SHP77 treated with DMSO at 0.1 percent for 48 hours (cell line): ENCODE measurements around the gene MPP2.
"Not testable (repeated sequence)": the region's sequence is repeated elsewhere in the genome, so short reads cannot be mapped to it uniquely, and the experiment has no call there.

Source experiments
- DNase-seq: peaks from one replicate; lab custom pipeline; 2025; lab: John Stamatoyannopoulos, UW

MPP2 gene

GRCh38 chr17:43901861-43902589, 5.3 kb downstream of the MPP2 start:
- DNase-seq, result no peak

GRCh38 chr17:43900858-43901754, 6.2 kb downstream of the MPP2 start:
- DNase-seq, result no peak

DNA sequence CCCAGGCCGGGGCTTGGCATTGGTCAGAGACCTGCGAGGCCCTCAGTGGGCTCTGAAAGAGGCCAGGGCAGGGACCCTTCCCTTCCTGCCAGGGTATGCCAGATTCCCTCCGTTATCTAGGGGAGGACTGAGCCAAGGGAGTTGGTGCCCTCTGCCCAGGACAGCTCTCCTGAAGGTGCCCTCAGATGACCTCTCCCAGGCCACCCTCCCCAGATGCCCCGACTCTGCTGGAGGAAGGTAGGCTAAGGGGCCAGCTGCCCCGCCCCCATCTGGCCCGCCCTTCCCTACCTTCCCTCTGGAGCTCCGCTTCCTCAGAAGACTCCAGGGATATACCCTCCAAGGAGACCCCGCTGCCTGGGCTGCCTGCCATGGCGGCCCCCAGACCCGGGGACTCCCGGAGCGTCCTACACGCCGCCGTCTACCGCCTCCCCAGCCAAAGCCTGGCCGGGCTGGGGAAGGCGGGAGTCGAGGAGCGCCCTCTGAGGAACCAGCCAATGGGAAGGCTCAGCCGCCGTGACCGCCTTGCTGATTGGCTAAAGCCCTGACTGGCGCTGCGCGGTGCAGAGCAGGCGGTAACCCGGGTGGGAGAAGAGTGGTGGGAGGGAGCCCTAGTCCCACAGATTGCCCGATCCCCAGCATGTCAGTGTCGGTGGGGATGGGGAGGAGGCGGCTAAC, 7.0 kb downstream of the MPP2 start:
- peak; percentile 61 for DNase-seq

GRCh38 chr17:43898446-43898845, 8.9 kb downstream of the MPP2 start:
- DNase-seq, result no peak

GRCh38 chr17:43897831-43898230, 9.5 kb downstream of the MPP2 start:
- no peak for DNase-seq

DNA sequence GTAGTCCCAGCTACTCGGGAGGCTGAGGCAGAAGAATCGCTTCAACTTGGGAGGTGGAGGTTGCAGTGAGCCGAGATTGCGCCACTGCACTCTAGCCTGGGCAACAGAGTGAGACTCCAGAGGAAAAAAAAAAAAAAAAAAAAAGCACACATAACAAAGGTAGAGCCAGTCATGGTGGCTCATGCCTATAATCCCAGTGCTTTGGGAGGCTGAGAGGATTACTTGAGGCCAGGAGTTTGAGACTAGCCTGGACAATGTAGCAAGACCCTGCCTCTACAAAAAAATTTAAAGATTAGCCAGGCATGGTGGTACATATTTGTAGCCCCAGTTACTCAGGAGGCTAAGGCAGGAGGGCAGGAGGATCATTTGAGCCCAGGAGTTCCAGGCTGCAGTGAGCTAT, 12.8 kb downstream of the MPP2 start:
- not testable (repeated sequence) for DNase-seq

GRCh38 chr17:43892647-43892952, 14.7 kb downstream of the MPP2 start:
- no peak for DNase-seq

DNA sequence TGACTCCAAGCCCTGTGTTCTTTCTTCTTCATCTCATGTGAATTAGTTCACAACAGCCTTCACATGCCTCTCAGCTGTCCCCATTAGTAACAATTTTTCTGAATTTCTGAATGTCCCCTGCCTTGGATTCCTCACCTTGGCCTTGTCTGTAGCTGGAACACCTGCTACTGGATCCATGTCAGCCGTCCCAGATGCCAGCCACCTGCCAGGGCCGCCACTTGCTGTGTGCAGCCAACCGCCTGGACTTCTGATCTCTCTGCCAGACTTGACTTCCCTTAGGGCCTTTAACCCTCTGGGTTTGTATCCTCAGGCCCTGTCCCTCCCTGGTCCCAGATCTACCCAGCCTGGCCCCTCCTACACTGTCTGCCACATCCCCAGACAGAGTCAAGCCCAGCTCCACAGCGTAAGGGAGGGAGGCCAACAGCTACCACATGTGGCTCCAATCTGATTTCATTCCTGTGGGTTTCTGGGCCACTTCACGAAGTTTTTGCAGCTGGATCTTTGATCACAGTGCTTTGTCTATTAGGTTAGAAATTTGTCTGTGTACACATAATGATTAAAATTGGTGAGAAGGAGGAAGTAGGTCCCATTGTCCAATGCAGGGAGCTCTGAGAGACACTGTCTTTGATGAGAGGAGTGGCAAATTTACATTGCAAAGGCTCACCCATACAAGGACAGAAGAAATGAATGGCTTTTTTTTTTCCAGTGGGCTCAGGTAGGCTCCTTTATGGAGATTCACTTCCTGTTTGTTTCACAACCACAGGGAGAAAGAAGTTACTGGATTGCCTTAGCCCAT, 15.3 kb downstream of the MPP2 start:
- DNase-seq, result no peak

DNA sequence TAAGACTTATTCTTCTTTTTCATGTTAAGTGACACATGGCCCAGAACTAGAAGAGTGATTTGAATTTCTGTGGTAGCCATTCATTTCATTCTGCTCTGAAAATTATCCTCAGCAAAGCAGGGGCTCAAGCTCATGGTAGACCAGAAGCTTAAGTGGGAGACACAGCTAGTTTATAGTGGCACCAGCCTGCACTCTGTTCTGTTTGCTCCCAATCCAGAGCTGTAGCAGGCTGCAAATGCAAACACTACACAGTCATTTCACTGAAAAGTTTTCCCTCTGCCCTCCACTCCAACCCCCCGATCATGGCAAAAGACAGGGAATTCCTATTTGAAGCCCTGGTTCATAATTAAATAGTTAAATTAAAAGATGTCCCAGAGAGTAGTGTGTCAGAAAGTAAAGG, 17.1 kb downstream of the MPP2 start:
- no peak for DNase-seq

DNA sequence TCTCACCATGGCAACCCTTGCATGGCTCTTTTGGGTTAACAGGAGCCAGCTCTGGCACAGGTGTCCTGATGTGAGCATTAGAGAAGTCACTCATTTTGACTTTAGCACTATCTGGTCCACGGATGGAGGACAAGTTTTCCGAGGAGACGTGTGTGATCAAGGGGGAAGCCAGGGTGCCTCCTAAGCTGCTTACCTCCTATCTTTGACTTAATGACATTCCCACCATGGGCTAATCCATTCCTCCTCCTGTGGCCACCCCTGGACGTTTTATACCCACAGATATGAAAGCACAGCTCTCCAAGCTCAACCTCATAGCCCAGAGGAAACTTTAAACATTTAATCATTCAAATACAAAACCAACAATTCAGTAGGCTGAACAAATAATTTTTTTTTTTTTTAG, 18.8 kb downstream of the MPP2 start:
- no peak for DNase-seq

DNA sequence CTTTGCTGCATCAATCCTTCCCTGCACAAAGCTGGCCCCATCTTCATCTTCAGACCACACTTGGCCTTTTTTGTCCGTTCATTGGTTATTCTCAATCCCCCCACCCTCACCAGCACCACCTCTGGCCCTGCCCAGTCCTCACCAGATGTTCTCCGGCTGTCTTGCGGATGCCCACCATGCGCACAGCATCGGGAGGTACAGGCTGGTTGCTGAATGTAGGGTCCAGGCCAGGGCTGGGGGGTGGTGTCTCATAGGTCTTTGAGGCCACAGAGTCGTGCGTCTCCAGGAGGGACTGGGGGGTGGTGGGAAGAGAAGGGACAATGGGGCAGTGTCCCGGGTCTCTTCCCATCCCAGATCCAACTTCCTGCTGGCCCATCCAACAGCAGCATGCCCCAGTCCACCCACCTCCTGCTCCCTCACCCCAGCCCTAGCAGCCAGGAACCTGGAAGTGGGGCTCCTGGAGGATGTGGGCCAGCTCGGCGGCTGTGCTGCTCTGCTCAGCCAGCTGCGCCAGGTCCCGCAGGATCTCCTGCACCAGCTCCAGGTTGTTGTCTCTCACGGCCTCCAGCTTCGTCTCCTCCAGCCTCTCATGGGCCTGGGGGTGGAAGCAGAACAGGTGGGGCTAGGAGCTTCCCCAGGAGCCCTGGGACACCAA, 24.4 kb downstream of the MPP2 start:
- DNase-seq, result no peak

- DNase-seq, result no peak
These were observed 25.4 kb downstream of the MPP2 start for GRCh38 chr17:43881758-43882505.

- DNase-seq, result no peak
These were observed 26.2 kb downstream of the MPP2 start for GRCh38 chr17:43881181-43881580.

DNA sequence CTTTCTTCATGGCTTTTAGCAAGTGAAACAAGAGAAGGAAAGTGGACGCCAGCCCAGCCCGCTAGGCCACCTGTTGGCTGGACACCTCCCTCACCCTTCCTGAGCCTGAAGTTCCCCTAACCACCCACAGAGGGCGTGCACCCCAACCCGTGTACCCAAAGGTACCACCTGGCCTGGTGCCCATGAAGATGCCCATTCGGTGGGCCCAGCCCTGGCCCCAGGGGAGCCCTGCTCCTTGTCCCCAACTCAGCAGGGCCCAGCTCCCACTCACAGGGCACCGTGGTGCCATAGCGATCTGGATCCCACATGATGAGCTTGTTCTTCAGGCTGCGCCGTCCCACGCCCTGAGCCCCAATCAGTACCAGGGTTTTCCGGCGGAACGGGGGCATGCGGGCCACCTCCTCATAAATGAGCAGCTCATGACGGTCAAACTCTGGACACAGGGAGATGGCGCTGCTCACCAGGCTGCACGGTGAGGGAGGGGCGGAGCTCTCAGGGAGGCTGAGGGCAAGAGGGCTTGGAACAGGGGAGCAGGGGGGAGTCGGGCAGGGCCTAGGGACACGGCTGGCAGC, 26.8 kb downstream of the MPP2 start:
- no peak for DNase-seq

DNA sequence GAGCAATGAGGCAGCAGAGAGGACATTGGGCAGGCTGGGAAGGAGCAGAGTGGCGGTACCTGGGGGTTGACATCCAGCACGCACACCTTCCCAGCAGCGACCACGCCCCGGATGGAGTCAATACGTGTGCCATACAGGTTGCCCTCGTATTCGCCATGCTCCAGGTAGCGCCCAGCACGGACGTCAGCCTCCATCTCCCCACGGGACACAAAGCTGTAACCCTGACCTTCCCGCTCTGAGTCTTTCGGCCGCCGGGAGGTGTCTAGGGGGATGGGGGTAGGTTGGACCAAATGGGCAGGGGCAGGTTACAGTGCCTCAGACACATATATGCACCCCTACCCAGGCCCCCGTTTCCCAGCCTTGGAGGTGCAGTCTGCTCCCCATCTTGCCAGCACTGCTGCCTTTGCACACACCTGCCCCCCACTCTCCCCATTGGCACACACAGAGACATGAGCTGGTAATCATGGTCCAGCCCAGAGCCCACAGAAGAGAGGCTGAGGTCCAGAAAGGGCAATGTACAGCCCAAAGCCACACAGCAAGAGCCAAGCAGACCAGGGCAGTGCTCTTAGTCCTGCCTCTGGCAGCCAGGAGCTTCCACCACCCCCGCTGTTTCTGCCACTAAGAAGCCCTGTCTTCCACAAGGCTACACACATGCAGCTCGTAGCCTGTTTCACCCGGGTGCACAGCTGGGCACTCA, 27.5 kb downstream of the MPP2 start:
- no peak for DNase-seq

- DNase-seq, result no peak
These were observed 28.8 kb downstream of the MPP2 start for GRCh38 chr17:43878260-43879175.

DNA sequence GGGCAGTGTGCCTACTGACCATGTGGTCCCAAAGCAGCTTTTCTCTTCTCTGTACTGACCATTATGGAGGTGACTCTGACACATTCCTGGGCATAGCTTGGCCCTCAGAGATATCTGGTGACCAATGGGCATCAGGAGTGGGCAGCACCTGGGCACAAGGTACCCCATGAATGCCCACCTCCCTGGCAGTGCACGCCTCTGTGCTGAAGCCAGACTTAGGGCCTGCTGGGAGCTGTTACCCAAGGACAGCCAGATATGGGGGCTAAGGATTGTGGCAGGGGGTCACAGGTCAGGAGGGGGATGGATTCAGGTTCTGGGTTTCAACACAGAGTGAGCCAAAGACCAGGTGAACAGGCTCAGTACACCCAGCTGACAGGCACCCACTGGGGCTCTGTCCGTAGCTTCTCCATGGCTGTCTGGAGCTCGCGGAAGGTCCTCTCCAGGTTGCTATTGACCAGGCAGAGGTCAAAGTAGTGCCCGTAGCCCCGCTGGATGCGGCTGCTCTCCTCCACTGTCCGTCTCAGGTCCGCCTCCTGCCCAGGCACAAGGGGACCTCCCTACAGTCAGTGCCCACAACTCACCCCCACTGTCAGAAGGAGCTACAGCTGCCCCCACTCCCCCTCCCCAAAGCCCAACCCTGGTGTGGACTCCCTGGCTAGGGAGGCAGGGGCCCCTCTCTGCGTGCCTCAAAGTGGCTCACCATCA, 29.7 kb downstream of the MPP2 start:
- no peak for DNase-seq

DNA sequence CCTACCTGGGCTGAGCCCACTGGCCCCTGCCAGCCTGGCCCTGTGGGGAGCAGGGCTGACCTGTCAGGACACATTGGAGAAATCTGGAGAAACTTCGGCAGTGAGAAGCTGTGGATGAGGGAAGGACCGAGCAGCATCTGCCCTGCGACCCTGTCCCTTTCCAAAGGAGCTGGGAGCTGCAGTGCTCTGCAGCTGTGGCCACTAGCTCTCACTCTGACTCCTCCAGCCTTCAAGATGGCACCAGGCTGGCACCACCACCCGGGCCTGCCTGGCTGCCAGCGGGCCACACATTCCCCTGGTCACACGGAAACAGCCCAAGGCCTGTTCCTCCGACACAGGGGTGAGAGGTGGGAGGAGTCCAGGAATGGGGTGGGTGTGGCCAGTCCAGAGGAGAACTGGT, 30.3 kb downstream of the MPP2 start:
- DNase-seq, result no peak
